HCT116 (cell line): ENCODE measurements around the gene MON2.

Source experiments
- CEBPB ChIP-seq: IDR thresholded peaks from 2 replicates; pipeline ENCODE4 v1.6.1; 2012; ENCODE audit warnings: low read depth
- EZH2phosphoT487 ChIP-seq: fragments of 200-600 bp; IDR thresholded peaks from 2 replicates; pipeline ENCODE4 v1.6.1; 2018; ENCODE audit warnings: antibody characterized with exemption, borderline replicate concordance
- POLR2A ChIP-seq: IDR thresholded peaks from 2 replicates; pipeline ENCODE4 v1.7.0; 2011; ENCODE audit warnings: borderline replicate concordance; ENCODE audit not compliant: insufficient read depth, insufficient read length; ENCODE audit errors: extremely low read depth
- POLR2AphosphoS5 ChIP-seq: IDR thresholded peaks from 2 replicates; pipeline ENCODE4 v1.6.1; 2011; ENCODE audit warnings: mild to moderate bottlenecking, low read depth, low read length, moderate library complexity
- RAD21 ChIP-seq: IDR thresholded peaks from 2 replicates; pipeline ENCODE4 v1.6.1; 2012; ENCODE audit warnings: low read depth, mild to moderate bottlenecking
- SP1 ChIP-seq: IDR thresholded peaks from 2 replicates; pipeline ENCODE4 v1.6.1; 2012; ENCODE audit warnings: low read depth
- TF ChIP-seq, protein P1 (sequence below), 3 experiments: fragments of 200-600 bp in 1 of 3; sonication (generic) in 1 of 3; IDR thresholded peaks in 2 of 3; conservative IDR thresholded peaks in 1 of 3; 2 replicates each; pipeline ENCODE4 v1.5.1; 2012 to 2017; ENCODE audit warnings: low read depth in 2 of 3, low read length in 2 of 3, antibody characterized with exemption in 1 of 3, borderline replicate concordance in 1 of 3, control low read depth in 1 of 3, mild to moderate bottlenecking in 1 of 3, mixed read lengths in 1 of 3, mixed run types in 1 of 3, moderate library complexity in 1 of 3; ENCODE audit not compliant: insufficient read depth in 1 of 3

DNA sequence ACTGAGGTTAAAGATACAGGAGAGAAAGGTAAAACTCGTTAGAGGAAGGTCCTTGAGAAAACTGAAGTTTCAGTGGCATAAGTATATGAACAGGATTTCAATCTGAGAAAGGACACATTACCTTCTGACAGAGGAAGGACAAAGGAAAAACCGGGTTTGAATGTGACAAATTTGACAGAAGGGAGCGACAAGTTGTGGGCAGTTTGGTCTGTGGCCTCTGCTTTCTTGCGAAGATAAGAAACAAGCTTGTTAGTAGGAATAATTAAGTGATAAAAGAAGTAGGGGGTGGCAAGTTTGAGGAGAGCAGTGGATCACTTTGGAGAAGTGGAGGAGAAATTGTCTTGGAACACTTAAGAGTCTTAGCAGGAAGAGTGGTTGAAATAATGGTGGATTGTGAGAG is 5.1 kb downstream of the MON2 start:
- no peak for TF ChIP-seq EZH2phosphoT487
- TF ChIP-seq, protein P1, sequence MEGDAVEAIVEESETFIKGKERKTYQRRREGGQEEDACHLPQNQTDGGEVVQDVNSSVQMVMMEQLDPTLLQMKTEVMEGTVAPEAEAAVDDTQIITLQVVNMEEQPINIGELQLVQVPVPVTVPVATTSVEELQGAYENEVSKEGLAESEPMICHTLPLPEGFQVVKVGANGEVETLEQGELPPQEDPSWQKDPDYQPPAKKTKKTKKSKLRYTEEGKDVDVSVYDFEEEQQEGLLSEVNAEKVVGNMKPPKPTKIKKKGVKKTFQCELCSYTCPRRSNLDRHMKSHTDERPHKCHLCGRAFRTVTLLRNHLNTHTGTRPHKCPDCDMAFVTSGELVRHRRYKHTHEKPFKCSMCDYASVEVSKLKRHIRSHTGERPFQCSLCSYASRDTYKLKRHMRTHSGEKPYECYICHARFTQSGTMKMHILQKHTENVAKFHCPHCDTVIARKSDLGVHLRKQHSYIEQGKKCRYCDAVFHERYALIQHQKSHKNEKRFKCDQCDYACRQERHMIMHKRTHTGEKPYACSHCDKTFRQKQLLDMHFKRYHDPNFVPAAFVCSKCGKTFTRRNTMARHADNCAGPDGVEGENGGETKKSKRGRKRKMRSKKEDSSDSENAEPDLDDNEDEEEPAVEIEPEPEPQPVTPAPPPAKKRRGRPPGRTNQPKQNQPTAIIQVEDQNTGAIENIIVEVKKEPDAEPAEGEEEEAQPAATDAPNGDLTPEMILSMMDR (IDR thresholded peaks at IDR 0.05 in 2 of 3, conservative IDR thresholded peaks at IDR 0.05 in 1 of 3; ENCODE audit: borderline replicate concordance in 1 of 3, insufficient read depth in 1 of 3, low read depth in 2 of 3, low read length in 2 of 3) = no peak
- no peak for TF ChIP-seq SP1
- no peak for TF ChIP-seq CEBPB
- TF ChIP-seq POLR2AphosphoS5 = no peak
- no peak for TF ChIP-seq RAD21
- no peak for TF ChIP-seq POLR2A
